GM19455 (cell line): ENCODE results near the gene NUTM1.
"Not testable (repeated sequence)": the region's sequence is repeated elsewhere in the genome, so short reads cannot be mapped to it uniquely, and the experiment has no call there.

Experiments used
- ATAC-seq: cut with Tn5 transposase; IDR thresholded peaks from one replicate; pipeline ENCODE4 v1.9.1; 2021; ENCODE audit not compliant: unreplicated experiment

NUTM1 gene

DNA sequence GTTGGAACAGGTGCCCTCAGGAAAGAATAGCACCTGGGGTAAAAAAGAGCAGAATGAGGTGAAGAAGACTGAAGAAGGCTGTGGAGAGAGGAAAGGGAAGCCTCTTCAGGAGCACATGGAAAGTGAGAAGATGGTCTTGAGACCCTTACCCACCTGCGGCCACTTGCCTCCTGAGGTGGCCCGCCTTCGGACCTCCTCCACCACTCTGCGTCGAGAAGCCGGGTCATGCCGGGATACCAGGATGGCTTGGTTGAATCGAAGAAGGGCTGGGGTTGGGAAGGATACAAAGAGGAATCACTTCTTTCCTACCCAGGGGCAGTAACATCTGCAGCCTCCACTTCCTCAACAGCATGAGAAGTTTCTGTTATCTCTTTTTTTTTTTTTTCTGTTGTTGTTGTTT is 20.9 kb downstream of the NUTM1 start:
- ATAC-seq, result no peak

DNA sequence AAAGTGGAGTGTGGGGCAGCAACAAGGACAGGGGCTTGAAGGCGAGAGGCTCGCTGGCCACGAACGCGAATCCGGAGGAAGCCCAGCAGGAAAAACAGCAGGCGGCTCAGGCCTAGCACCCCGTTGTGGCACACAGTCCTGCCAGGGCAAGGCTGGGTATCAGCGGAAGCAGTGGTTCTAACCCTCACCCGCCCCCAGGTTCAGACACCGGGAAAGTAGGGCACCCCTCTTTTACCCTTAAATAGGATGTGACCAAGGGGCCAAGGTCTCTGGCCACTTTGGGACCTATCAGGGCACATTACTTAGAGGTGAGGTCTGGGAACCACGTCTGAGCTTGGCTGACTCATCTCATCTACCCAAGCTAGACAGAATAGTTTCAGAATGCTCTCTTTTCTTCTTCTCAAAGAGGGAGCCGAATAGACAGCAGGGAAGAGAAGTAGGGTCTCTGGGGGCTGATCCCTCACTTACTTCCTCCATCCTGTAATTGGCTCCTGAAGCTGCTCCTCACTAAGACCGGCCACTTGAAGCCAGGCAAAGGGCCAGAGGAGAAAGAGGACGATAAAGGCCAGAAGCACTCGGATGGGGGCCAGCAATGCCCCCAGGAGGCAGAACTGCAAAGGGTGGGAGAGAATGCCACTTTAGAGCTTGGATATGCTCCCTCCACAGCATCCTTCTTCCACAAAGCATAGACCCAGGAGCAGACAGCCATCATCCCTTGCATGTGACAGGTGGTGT is 22.1 kb downstream of the NUTM1 start:
- ATAC-seq, result no peak

DNA sequence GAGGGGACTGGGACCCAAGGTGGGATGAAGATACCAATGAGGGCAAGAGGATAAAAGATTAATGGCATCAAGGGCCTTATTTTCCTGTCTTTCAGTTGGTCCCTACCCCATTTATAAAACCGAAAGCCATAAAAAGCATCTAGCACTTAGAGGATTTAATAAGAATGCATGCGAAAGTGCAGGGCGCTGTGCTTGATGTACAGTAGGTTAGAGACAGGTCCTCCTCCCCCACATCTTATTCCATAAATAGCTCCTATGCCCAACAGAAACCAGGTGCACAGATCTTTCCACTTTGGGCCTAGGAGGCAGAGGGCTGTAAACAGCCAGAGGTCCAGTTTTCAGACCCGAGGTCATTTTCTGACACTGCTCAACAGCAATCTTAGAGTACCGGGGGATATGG is 22.7 kb downstream of the NUTM1 start:
- no peak for ATAC-seq

DNA sequence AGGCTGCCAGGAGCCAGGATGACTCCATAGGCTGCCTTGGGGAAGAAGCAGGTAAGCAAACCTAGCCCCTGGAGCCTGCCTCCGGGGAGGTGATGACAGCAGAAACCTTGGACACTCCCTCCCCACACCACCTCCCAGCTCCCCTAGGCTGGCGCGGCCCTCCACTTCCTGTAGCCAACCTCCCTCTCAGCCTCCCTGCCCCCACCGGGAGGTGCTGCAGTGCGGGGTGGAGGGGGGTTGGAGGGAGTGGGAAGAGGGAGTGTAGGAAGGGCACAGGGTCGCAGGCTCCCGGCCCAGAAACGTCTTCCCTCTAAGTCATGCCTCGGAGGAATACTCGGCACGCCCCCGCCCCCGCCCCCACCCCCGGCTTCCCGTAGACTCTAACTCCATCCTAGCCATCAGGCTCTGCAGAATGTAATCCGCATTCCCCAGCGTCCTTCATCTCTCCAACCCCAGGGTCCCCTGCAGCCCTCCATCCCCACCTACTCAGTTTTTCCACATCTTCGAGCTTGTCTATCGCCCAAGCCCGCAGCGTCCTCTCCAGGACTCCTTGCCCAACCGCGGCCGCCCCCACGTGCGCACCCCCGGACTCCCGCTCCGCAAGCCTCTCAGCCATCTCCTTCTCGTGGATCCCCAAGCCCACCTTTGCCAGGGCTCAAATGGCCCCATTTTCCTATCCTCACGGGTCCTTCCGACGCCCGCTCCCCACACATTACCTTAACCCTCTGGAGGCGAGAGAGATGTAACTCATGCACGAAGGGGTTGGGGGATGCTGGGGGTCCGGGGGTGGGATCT is 23.4 kb downstream of the NUTM1 start:
- ATAC-seq, result peak; percentile 0

- ATAC-seq, result peak; percentile 73
Observed at GRCh38 chr15:34367101-34368081, 24.3 kb downstream of the NUTM1 start, which contains the start of gene LPCAT4. Gene LPCAT4, minus strand, starts transcription at chr15:34367196. Its CDS starts 96 bp downstream, at chr15:34367100.

- ATAC-seq, result no peak
Observed at GRCh38 chr15:34370129-34370528, 27.0 kb downstream of the NUTM1 start.

DNA sequence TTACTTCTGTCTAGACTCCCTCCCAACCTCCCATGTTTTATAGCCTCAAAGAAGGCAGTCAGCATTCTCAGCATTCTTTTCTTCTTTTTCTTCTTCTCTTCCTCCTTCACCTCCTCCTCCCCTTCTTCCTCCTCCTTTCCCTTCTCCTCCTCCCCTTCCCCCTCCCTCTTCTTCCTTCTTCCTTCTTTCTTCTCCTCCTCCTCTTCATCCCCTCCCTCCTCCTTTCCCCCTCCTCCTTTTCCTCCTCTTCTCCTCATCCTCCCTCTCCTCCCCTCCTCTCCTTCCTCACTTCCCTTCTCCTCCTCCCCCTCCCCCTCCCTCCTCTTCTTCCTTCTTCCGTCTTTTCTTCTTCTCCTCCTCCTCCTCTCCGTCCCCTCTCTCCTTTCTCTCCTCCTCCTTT is 27.5 kb downstream of the NUTM1 start:
- ATAC-seq, result no peak

DNA sequence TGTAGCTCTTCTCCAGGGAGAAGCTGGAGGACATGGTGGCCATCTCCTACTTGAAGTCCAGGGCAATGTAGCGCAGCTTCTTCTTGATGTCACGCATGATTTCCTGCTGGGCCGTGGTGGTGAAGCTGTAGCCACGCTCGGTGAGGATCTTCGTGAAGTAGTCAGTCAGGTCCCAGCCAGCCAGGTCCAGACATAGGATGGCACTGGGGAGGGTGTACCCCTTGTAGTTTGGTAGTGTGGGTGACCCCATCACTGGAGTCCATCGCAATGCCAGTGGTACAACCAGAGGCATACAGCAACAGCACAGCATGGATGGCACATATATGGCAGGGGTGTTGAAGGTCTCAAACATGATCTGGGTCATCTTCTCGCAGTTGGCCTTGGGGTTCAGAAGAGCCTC is 30.8 kb downstream of the NUTM1 start:
- ATAC-seq, result no peak

GRCh38 chr15:34374816-34375215 is 31.7 kb downstream of the NUTM1 start:
- no peak for ATAC-seq

DNA sequence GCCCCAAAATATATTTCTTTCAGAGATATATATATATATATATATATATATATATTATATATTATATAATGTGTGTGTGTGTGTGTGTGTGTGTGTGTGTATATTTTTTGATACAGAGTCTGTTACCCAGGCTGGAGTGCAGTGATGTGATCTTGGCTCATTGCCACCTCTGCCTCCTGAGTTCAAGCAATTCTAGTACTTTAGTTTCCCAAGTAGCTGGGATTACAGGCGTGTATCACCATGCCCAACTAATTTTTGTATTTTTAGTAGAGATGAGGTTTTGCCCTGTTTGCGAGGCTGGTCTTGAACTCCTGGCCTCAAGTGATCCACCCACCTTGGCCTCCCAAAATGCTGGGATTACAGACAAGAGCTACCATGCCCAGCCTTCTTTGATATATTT is 32.4 kb downstream of the NUTM1 start:
- not testable (repeated sequence) for ATAC-seq

GRCh38 chr15:34376856-34377255 is 33.7 kb downstream of the NUTM1 start:
- no peak for ATAC-seq

DNA sequence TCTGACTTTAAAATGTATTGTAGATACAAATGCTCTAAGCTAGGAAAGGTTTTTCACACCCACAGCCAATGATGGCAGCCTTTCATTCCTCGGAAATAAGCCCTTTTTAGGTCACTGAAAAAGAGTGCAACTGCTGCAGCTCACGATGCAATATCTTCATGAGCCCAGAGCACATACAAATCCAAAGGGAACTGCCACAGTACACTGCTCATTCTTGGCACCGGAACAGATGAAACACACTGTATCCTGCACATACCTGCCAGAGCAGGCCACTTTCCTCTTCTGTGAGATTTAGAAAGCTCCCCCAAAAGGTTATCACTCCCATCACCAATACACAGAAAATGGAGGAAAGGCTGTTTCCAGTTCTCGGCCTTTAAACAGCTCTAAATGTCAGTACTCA is 37.4 kb downstream of the NUTM1 start:
- not testable (repeated sequence) for ATAC-seq

GRCh38 chr15:34381829-34382521 is 38.9 kb downstream of the NUTM1 start:
- ATAC-seq, result not testable (repeated sequence)

DNA sequence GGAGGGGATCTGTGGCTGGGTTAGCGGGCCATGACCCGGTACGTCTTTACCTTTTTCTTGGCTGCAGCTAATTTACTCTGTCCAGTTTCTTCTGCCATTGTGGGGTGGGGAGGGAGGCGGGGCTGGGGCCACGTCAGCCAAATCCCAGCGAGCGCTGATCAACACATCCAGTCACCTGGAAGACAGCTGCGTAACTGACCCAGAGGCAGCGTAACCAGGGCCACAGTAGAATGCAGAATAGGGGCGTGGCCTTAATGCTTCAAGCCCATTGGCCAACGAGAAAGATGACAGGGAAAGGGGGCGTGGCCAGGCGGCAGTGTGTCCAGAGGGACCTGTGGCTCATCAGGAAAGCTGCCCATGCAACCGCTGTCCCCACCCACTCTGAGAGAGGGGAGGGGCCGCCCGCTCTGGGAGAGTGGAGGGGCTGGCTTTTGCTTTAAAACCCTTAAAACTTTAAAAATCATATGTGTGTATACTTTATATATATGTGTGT is 46.5 kb downstream of the NUTM1 start:
- not testable (repeated sequence) for ATAC-seq

GRCh38 chr15:34392981-34393380 is 49.9 kb downstream of the NUTM1 start:
- not testable (repeated sequence) for ATAC-seq

- not testable (repeated sequence) for ATAC-seq
Observed at GRCh38 chr15:34397637-34398259, 54.6 kb downstream of the NUTM1 start.

- not testable (repeated sequence) for ATAC-seq
Observed at GRCh38 chr15:34403160-34403598, 60.1 kb downstream of the NUTM1 start.

GRCh38 chr15:34403899-34404298 is 60.8 kb downstream of the NUTM1 start:
- ATAC-seq, result not testable (repeated sequence)
